ENCODE results near the gene KBTBD7.
A peak's percentile ranks its signal among the peaks of the same experiment; 100 is the strongest.

KBTBD7 gene

GRCh38 chr13:41193919-41194824 is at the start of gene KBTBD7:
Gene KBTBD7, minus strand, starts transcription at chr13:41194569. Its CDS starts 312 bp downstream, at chr13:41194257.
- peak; percentile 95 for DNase-seq (ENCODE audit: low spot score)

GRCh38 chr13:41241626-41242025 is 47.3 kb upstream of the KBTBD7 start:
- no peak for DNase-seq (ENCODE audit: low spot score)

- DNase-seq (ENCODE audit: low spot score) = no peak
Observed at GRCh38 chr13:41236369-41236768, 42.0 kb upstream of the KBTBD7 start.

- DNase-seq (ENCODE audit: low spot score) = no peak
Observed at GRCh38 chr13:41232578-41233480, 38.5 kb upstream of the KBTBD7 start.

GRCh38 chr13:41231786-41232185 is 37.4 kb upstream of the KBTBD7 start:
- no peak for DNase-seq (ENCODE audit: low spot score)

GRCh38 chr13:41231025-41231677 is 36.8 kb upstream of the KBTBD7 start:
- DNase-seq (ENCODE audit: low spot score) = no peak

- DNase-seq (ENCODE audit: low spot score) = no peak
Observed at GRCh38 chr13:41229356-41229755, 35.0 kb upstream of the KBTBD7 start.

- DNase-seq (ENCODE audit: low spot score) = peak; percentile 83
Observed at GRCh38 chr13:41224113-41225110, 30.0 kb upstream of the KBTBD7 start.

GRCh38 chr13:41222259-41222852 is 28.0 kb upstream of the KBTBD7 start:
- peak; percentile 57 for DNase-seq (ENCODE audit: low spot score)

GRCh38 chr13:41220401-41220800 is 26.0 kb upstream of the KBTBD7 start:
- DNase-seq (ENCODE audit: low spot score) = no peak

GRCh38 chr13:41216160-41216559 is 21.8 kb upstream of the KBTBD7 start:
- DNase-seq (ENCODE audit: low spot score) = peak; percentile 44

- no peak for DNase-seq (ENCODE audit: low spot score)
Observed at GRCh38 chr13:41213919-41214318, 19.6 kb upstream of the KBTBD7 start.

GRCh38 chr13:41213316-41213715 is 18.9 kb upstream of the KBTBD7 start:
- no peak for DNase-seq (ENCODE audit: low spot score)

GRCh38 chr13:41212881-41213280 is 18.5 kb upstream of the KBTBD7 start:
- DNase-seq (ENCODE audit: low spot score) = no peak

- DNase-seq (ENCODE audit: low spot score) = no peak
Observed at GRCh38 chr13:41211062-41211461, 16.7 kb upstream of the KBTBD7 start.

- no peak for DNase-seq (ENCODE audit: low spot score)
Observed at GRCh38 chr13:41206467-41206866, 12.1 kb upstream of the KBTBD7 start.

GRCh38 chr13:41203810-41204209 is 9.4 kb upstream of the KBTBD7 start:
- no peak for DNase-seq (ENCODE audit: low spot score)

- peak; percentile 58 for DNase-seq (ENCODE audit: low spot score)
Observed at GRCh38 chr13:41200126-41200525, 5.8 kb upstream of the KBTBD7 start.

- no peak for DNase-seq (ENCODE audit: low spot score)
Observed at GRCh38 chr13:41199526-41199925, 5.2 kb upstream of the KBTBD7 start.

- no peak for DNase-seq (ENCODE audit: low spot score)
Observed at GRCh38 chr13:41199079-41199478, 4.7 kb upstream of the KBTBD7 start.

- no peak for DNase-seq (ENCODE audit: low spot score)
Observed at GRCh38 chr13:41196620-41197019, 2.3 kb upstream of the KBTBD7 start.

Measured in GM03348 (cell line).